Amygdala (tissue), 56 donors: ENCODE results near the gene OLFML2A.
"Not testable (repeated sequence)": the region's sequence is repeated elsewhere in the genome, so short reads cannot be mapped to it uniquely, and the experiment has no call there.

Experiments
- DNase-seq, 56 donors: peaks; one replicate each; lab custom pipeline; 2025; lab: John Stamatoyannopoulos, UW

Gene OLFML2A

GRCh38 chr9:124776954-124777648 lies at the start of gene OLFML2A:
TSS of gene OLFML2A (plus strand) at chr9:124777133. CDS start at chr9:124777271, 138 bp downstream.
- DNase-seq = no peak

GRCh38 chr9:124730772-124731171 lies 46.2 kb upstream of the OLFML2A start:
- no peak for DNase-seq

DNA sequence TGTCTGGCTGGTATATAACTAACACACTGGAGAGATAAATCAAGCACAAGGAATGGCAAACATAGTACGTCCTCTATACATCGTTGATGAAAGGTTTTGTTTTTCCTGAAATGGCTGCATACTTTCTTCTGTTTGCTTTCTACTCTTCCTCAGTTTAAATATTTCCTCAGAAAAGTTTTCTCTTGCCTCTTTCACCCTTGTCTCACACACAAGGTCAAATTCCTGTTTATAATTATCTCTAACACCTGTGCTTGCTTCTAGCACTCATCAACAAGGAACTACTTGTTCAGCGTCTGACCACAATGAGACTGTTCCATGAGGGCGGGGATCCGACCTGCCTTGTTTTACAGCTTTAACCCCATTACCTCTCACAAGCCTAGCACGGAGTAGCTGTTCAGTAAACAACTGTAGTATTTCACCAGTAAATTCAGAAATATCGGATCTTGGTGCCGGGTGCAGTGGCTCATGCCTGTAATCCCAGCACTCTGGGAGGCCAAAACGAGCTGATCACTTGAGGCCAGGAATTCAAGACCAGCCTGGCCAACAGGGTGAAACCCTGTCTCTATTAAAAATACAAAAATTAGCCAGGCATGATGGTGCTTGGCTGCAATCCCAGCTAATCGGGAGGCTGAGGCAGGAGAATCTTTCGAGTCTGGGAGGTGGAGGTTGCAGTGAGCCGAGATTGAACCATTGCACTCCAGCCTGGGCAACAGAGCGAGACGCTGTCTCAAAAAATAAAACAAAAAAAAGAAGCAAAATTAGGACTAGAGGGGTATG lies 42.8 kb upstream of the OLFML2A start:
- DNase-seq = no peak

DNA sequence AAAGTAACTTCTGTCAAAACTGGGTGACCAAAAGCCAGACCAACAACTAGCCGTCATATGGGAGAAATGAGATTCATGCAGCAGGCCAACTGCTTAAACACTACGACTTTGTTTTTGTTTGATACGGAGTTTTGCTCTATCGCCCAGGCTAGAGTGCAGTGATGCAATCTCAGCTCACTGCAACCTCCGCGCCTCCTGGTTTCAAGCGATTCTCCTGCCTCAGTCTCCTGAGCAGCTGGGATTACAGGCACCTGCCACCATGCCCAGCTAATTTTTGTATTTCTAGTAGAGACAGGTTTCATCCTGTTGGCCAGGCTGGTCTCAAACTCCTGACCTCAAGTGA lies 42.2 kb upstream of the OLFML2A start:
- not testable (repeated sequence) for DNase-seq

DNA sequence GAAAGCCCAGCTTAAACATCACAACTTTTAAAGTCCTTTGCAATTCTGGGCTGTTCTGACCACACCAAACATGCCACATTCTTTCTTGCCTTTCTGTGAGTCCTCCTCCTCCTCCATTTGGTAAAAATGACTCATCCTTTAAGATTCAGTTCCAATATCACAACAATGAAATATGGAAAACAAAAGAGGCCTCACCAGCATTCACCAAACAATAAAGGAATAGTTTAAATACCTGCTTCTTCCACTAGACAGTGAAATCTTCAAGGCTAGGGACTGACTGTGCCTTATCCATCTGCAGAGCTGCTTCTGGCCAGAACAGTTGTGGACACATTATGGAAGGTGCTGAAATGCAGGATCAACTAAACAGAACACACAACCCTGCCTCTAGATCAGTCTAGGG lies 41.8 kb upstream of the OLFML2A start:
- no peak for DNase-seq

GRCh38 chr9:124738075-124738474 lies 38.9 kb upstream of the OLFML2A start:
- not testable (repeated sequence) for DNase-seq

DNA sequence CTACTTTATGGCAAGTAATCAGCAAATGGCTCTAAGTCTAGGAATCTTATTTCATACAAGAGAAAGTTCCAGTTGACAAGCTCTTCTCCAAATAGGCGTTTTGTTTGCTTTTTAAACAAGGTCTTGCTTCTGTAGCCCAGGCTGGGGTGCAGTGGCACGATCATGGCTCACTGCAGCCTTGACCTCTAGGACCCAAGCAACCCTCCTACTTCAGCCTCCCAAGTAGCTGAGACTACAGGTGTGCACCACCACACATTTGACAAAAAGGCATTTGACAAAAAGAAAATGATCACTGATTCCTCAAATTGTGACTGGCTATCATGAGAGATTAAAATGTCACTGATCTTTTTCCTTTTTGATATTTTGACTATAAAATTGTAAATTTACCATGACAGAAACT lies 37.6 kb upstream of the OLFML2A start:
- no peak for DNase-seq

GRCh38 chr9:124741149-124741548 lies 35.8 kb upstream of the OLFML2A start:
- no peak for DNase-seq

GRCh38 chr9:124741662-124742061 lies 35.3 kb upstream of the OLFML2A start:
- DNase-seq = no peak

GRCh38 chr9:124742940-124743339 lies 34.0 kb upstream of the OLFML2A start:
- DNase-seq = peak in 1 of 56 donors; percentile 4

GRCh38 chr9:124743686-124744348 lies 33.1 kb upstream of the OLFML2A start:
- no peak for DNase-seq

DNA sequence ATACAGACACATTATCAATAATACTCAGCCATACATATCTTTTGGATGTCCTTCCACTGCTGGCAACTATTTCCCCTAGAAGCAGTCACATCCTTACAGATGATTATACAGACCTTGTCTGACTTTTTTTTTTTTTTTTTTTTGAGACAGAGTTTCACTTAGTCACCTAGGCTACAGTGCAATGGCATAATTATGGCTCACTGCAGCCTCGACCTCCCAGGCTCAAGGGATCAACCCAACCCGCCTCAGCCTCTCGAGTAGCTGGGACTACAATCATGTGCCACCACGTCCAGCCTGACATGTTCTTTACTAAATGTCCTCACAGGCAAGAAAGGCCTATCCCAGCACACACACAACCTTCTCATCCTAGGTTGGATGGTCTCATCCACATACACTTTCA lies 29.9 kb upstream of the OLFML2A start:
- DNase-seq = no peak

- DNase-seq = no peak
These were observed 27.6 kb upstream of the OLFML2A start for GRCh38 chr9:124749284-124749683.

GRCh38 chr9:124749781-124750180 lies 27.2 kb upstream of the OLFML2A start:
- DNase-seq = no peak

GRCh38 chr9:124752967-124753366 lies 24.0 kb upstream of the OLFML2A start:
- DNase-seq = no peak

DNA sequence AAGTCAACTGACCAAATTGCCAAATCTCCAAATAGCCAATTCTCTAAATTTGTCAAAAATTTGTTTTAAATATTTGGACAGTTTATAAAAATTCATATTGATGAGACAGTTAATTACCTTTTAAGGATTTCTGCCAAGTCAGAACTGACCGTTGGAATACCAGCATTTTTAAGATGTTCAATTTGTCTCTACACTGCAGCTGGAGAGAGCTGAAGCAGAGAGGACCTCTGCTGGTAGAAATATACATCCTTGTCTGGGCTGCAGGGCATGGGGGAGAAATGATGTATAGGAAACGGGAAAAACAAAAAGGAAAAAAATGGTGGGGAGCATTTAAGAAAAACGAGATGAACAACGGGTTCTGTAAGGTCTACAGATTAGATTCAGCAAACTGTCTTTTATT lies 22.6 kb upstream of the OLFML2A start:
- DNase-seq = no peak

DNA sequence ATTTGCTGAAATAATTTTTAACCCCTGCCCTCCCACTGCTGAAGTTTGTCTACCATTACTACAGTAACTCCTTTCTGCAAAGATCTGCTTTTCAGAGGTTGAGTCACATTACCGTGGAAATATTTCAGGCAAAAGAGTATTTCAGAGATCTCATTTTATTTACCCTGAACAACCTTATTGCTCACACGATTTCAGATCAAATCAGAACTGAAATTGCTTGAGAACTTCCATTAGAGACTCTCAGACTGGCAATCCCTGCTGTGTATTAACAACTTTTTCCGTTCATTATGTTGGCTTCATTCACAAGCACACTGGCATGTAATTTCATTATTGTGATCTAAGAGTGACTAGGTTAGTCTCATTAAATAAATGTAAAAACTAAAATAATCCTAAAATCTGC lies 21.9 kb upstream of the OLFML2A start:
- DNase-seq = no peak

DNA sequence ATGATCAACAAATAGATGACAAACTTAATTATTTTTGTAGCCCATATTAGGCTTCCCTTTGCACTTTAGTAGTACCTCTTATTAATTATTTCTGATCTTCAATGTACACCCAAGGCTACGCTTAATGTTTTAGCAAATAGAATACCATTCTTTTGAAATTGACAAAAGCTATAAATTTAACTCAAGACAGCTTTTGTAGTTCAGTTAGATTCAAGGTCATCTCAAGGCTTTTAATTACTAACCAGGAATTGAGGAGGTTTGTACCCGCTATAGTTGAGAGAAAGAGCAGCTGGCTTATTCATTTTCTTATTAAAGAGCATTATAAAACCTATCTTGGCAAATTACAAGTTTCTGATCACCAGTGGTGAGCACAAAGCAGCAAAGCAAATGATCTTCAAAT lies 20.9 kb upstream of the OLFML2A start:
- DNase-seq = no peak

- no peak for DNase-seq
These were observed 19.3 kb upstream of the OLFML2A start for GRCh38 chr9:124757616-124758015.

- DNase-seq = peak in 1 of 56 donors; percentile 8
These were observed 18.9 kb upstream of the OLFML2A start for GRCh38 chr9:124758061-124758460.

DNA sequence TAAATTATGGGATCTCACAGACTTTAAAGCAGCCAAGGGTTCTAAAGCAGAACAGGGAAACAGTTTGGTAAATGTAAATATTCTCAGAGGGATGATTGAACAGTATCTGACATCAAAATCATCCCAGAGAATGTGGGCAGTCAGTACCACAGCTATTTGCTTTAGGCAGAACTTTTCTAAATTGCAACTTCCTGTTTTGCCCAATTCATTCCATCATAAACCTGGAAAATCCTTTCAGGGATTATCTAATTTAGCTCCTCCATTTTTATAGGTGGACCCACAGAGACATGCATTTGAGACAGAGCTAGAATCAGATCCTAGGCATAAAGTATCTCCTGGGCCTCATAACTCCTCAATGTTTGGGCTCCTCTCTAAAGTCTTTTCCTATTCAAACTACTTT lies 18.2 kb upstream of the OLFML2A start:
- DNase-seq = no peak

GRCh38 chr9:124759327-124759726 lies 17.6 kb upstream of the OLFML2A start:
- DNase-seq = no peak
